Caco-2 (cell line): ENCODE measurements around the gene AGRN. TPM values are rescaled to one million over a fixed set of nuclear protein-coding genes. Genes with fewer than 3 reads are reported as not detected.
"Not testable (repeated sequence)": the region's sequence is repeated elsewhere in the genome, so short reads cannot be mapped to it uniquely, and the experiment has no call there.

Source experiments
- BruUV-seq: library from RNA; stranded (reverse); fragments of 400-500 nt; replicated peaks from 2 replicates; lab custom pipeline; 2021; lab: Mats Ljungman, UMichigan
- CTCF ChIA-PET: fragments of 300-600 bp; sonication (Branson Sonifier 250); formaldehyde crosslinking; loops from one replicate; lab custom pipeline; 2022; ENCODE audit warnings: antibody characterized with exemption; lab: Charles Lee
- POLR2A ChIA-PET: fragments of 300-600 bp; sonication (Branson Sonifier 250); formaldehyde crosslinking; loops from one replicate; lab custom pipeline; 2022; ENCODE audit warnings: antibody characterized with exemption; lab: Charles Lee
- DNase-seq, 2 experiments: peaks; one replicate each; pipeline versions ENCODE4 v3.0.0 to v3.0.0-alpha.2; 2020 to 2022
- H3K27me3 ChIP-seq: replicated peaks from 2 replicates; pipeline ENCODE4 v1.6.0; 2011; ENCODE audit warnings: low read length; ENCODE audit not compliant: control insufficient read depth, insufficient read depth
- H3K36me3 ChIP-seq: 2 replicates; pipeline ENCODE4 v1.5.1; 2011; ENCODE audit warnings: low read length; ENCODE audit not compliant: control insufficient read depth, insufficient read depth
- H3K4me1 ChIP-seq: fragments of 250-450 bp; sonication (Bioruptor Pico); 2 replicates; pipeline ENCODE4 v1.5.1; 2020; ENCODE audit warnings: mild to moderate bottlenecking
- H3K4me3 ChIP-seq: 2 replicates; pipeline ENCODE4 v1.5.1; 2011; ENCODE audit warnings: low read depth, mild to moderate bottlenecking, control low read depth, low read length
- H3K9me3 ChIP-seq: fragments of 250-450 bp; sonication (Bioruptor Pico); 2 replicates; pipeline ENCODE4 v1.5.1; 2020; ENCODE audit warnings: mild to moderate bottlenecking, moderate library complexity
- H3K27ac Mint-ChIP-seq: one replicate; pipeline ENCODE4 v1.8.0; 2022; ENCODE audit warnings: mixed read lengths; ENCODE audit not compliant: unreplicated experiment
- H3K27me3 Mint-ChIP-seq: one replicate; pipeline ENCODE4 v1.8.0; 2022; ENCODE audit warnings: mixed read lengths; ENCODE audit not compliant: insufficient read depth, unreplicated experiment
- H3K36me3 Mint-ChIP-seq: one replicate; pipeline ENCODE4 v1.8.0; 2022; ENCODE audit warnings: mild to moderate bottlenecking, mixed read lengths; ENCODE audit not compliant: insufficient read depth, unreplicated experiment
- H3K4me1 Mint-ChIP-seq: one replicate; pipeline ENCODE4 v1.8.0; 2022; ENCODE audit warnings: low read depth, mixed read lengths; ENCODE audit not compliant: unreplicated experiment
- H3K4me3 Mint-ChIP-seq: one replicate; pipeline ENCODE4 v1.8.0; 2022; ENCODE audit warnings: mild to moderate bottlenecking, moderate library complexity, mixed read lengths; ENCODE audit not compliant: unreplicated experiment
- H3K9me3 Mint-ChIP-seq: one replicate; pipeline ENCODE4 v1.8.0; 2022; ENCODE audit warnings: mixed read lengths; ENCODE audit not compliant: unreplicated experiment
- CTCF ChIP-seq, 2 experiments: fragments of 200-600 bp in 1 of 2; IDR thresholded peaks; 1 replicate in 1 of 2; 2 replicates in 1 of 2; pipeline versions ENCODE4 v1.5.1 to v1.8.0; 2011 to 2022; ENCODE audit warnings: antibody characterized with exemption in 1 of 2, control low read depth in 1 of 2, inconsistent platforms in 1 of 2, low read depth in 1 of 2, low read length in 1 of 2, mild to moderate bottlenecking in 1 of 2, moderate library complexity in 1 of 2; ENCODE audit not compliant: insufficient read depth in 1 of 2, severe bottlenecking in 1 of 2, unreplicated experiment in 1 of 2
- intact Hi-C: fragments of 100-400 bp; cut with micrococcal nuclease; formaldehyde crosslinking; loops from one replicate; pipeline ENCODE4 v1.10.0; 2022; ENCODE audit not compliant: unreplicated experiment
- total RNA-seq: library from RNA; stranded (reverse); gene quantifications from 2 replicates; pipeline ENCODE4 v1.2.3, GENCODE V29; 2022

Gene AGRN
- total RNA-seq, 1 experiment from 2014 or later, result 176 TPM

DNA sequence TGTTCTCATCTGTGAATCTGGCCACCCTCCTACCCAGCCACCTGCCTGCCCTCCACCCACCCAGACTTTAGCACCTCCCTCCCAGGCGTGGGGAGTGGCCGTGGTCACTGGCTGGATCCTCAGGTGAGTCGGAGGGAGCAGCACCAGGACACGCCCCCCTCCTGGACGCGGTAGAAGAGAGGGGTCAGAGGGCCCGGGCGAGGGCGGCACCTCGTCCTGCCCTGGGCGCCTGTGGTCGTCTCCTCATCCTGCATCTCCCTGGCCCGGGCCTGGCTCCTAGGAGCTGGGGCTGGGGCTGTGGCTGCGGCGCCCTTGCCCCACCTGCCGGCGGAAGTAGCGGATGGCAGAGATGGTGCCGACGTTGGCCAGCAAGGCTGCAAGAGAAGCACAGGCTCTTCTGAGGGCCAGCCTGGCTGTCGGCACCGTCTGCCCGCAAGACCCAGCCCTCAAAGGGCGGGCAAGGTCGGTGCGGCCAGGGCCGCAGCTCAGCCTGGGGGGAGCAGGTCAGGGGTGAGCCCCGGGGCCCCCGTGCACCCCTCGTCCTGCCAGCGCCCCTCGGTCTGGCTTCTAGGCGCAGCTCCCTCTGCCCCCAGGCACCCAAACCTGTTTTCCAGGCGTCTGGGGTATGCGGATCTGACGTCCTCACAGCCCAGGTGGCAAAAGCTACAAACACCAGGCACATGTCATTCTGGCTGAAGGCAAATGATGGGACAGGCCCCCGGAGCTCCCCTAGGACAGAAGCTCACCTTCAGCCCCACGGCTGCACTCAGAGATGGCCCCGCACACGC, 43.8 kb upstream of the AGRN start:
- no peaks in the 10 kb centered on the region for H3K9me3 ChIP-seq
- ChIA-PET POLR2A (interaction anchor here (0.7 to 0.8 kb wide), 2 partner anchors 9 to 30 kb away, joined by 3 to 4 read pairs; partner anchors contain the start of gene PLEKHN1), CTCF (interaction anchor here (0.5 to 1.5 kb wide), 3 partner anchors 9 to 62 kb away, joined by 3 to 8 read pairs (median 5); partner anchors contain the start of gene PLEKHN1)
- peak overlapping the region; percentile 48 for H3K4me3 ChIP-seq
- Mint-ChIP-seq H3K27me3 (no peaks in the 10 kb centered on the region), H3K4me1 (peaks cover 11% of the 10 kb centered on the region), H3K4me3 (peak overlapping the region; percentile 67), H3K27ac (peak overlapping the region; percentile 4), H3K9me3 (no peaks in the 10 kb centered on the region), H3K36me3 (peaks cover 9% of the 10 kb centered on the region)
- intact Hi-C loops, result no loop called here
- TF ChIP-seq CTCF (IDR thresholded peaks at IDR 0.05; ENCODE audit: insufficient read depth in 1 of 2, low read depth in 1 of 2, low read length in 1 of 2, severe bottlenecking in 1 of 2, unreplicated experiment in 1 of 2), result peak; percentile 45 to 48
- peaks cover 5% of the 10 kb centered on the region; the same call in 1 of the 2 replicates for H3K4me1 ChIP-seq
- DNase-seq, result peak; percentile 82 to 87
- H3K36me3 ChIP-seq, result no peaks in the 10 kb centered on the region
- BruUV-seq, result no TSS peak
- no peaks in the 10 kb centered on the region for H3K27me3 ChIP-seq

GRCh38 chr1:976791-977190, 43.1 kb upstream of the AGRN start:
- H3K27me3 Mint-ChIP-seq, POLR2A ChIA-PET, H3K36me3 Mint-ChIP-seq, H3K9me3 Mint-ChIP-seq, BruUV-seq, DNase-seq, H3K9me3 ChIP-seq, H3K4me3 Mint-ChIP-seq, intact Hi-C loops, H3K36me3 ChIP-seq, H3K4me1 ChIP-seq, H3K27ac Mint-ChIP-seq, H3K27me3 ChIP-seq: not testable (repeated sequence)
- peaks cover 11% of the 10 kb centered on the region for H3K4me1 Mint-ChIP-seq
- H3K4me3 ChIP-seq, result peak overlapping the region; percentile 48; the same call in 1 of the 2 replicates
- CTCF ChIA-PET, result interaction anchor here (1.5 kb wide), 1 partner anchor 10 kb away, joined by 8 read pairs; the partner anchor contains the start of gene PLEKHN1

DNA sequence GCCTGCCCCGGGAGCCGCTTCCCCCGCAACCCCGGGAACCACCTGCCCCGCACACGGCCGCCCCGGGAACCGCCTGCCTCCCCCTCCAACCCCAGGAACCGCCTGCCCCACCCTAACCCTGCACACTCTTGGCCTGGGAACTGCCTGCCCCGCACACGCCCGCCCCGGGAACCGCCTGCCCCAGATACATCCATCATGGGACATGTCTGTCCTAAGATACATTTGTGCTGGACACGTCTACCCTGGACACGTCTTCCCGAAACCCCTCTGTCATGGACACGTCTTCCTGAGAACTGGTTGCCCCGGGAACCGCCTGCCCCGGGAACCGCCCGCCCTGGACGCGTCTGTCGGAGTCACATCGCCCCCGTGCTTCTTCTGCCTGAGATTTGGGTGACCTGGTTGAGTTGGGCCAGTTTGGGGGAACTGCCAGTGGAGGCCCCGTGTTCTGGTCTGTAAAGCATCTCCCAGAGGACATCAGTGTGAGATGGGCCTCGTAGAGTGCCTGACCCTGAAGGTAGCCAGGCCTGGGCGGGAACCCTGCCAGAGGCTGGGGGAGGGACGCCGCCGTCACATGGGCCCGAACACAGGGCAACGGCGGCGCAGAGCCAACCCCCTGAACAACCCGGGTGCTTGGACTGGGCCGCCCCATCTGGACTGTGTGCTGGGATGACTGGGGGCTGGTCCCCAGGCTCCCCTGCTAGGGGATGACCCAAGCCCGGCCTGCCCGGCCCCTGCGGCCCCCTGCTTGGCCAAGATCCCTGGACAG, 41.7 kb upstream of the AGRN start:
- H3K36me3 Mint-ChIP-seq, result peaks cover 9% of the 10 kb centered on the region
- peaks cover 11% of the 10 kb centered on the region for H3K4me1 Mint-ChIP-seq
- peak overlapping the region; percentile 70 for H3K4me3 Mint-ChIP-seq
- no peak for TF ChIP-seq CTCF (IDR thresholded peaks at IDR 0.05; ENCODE audit: insufficient read depth in 1 of 2, low read depth in 1 of 2, low read length in 1 of 2, severe bottlenecking in 1 of 2, unreplicated experiment in 1 of 2)
- BruUV-seq, result no TSS peak
- no peaks in the 10 kb centered on the region for H3K9me3 Mint-ChIP-seq
- H3K4me3 ChIP-seq, result no peak overlapping the region
- CTCF ChIA-PET, result no interaction called here
- POLR2A ChIA-PET, result no interaction called here
- no peaks in the 10 kb centered on the region for H3K9me3 ChIP-seq
- no peaks in the 10 kb centered on the region for H3K27me3 ChIP-seq
- peaks cover 5% of the 10 kb centered on the region; the same call in 1 of the 2 replicates for H3K4me1 ChIP-seq
- no peaks in the 10 kb centered on the region for H3K27me3 Mint-ChIP-seq
- intact Hi-C loops, result no loop called here
- H3K36me3 ChIP-seq, result no peaks in the 10 kb centered on the region
- no peak for DNase-seq
- H3K27ac Mint-ChIP-seq, result peak overlapping the region; percentile 32
